ENCODE measurements around the gene SLC41A1. TPM values are rescaled to one million over a fixed set of nuclear protein-coding genes. Genes with fewer than 3 reads are reported as not detected.

SLC41A1 gene
- polyA plus RNA-seq, 1 donor = 8.2 TPM

DNA sequence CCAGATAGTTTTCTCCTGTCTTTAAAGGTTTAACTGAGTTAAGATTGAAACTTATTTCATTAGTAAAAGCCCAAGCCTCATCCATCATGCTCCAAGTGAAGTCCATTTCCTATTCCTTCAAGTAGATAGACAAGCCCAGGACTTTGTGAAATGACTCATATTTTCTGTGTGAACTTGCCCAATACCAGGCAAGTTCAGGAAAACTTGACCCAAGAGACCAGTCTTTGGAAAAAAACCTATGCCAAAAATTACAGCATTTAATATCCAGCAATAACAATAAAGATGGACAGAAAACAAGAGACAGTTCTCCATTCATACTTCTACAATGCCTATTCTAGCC lies 37.3 kb downstream of the SLC41A1 start:
- H3K36me3 ChIP-seq (ENCODE audit: control insufficient read depth, insufficient read depth, low read length) = peaks cover 1% of the 10 kb centered on the region
- peak in 1 of 2 donors; percentile 55 for DNase-seq
- H3K4me1 ChIP-seq (ENCODE audit: control insufficient read depth, insufficient read depth, low read length) = peaks cover 4% of the 10 kb centered on the region
- peak overlapping the region; percentile 91 for H3K27ac ChIP-seq (ENCODE audit: low read length)
- no peaks in the 10 kb centered on the region for H3K9me3 ChIP-seq (ENCODE audit: control insufficient read depth, low read depth, low read length)
- peaks cover 2% of the 10 kb centered on the region for H3K27me3 ChIP-seq (ENCODE audit: control insufficient read depth, insufficient read depth, low read length)
- peak overlapping the region; percentile 72 for H3K4me3 ChIP-seq (ENCODE audit: low read length)

DNA sequence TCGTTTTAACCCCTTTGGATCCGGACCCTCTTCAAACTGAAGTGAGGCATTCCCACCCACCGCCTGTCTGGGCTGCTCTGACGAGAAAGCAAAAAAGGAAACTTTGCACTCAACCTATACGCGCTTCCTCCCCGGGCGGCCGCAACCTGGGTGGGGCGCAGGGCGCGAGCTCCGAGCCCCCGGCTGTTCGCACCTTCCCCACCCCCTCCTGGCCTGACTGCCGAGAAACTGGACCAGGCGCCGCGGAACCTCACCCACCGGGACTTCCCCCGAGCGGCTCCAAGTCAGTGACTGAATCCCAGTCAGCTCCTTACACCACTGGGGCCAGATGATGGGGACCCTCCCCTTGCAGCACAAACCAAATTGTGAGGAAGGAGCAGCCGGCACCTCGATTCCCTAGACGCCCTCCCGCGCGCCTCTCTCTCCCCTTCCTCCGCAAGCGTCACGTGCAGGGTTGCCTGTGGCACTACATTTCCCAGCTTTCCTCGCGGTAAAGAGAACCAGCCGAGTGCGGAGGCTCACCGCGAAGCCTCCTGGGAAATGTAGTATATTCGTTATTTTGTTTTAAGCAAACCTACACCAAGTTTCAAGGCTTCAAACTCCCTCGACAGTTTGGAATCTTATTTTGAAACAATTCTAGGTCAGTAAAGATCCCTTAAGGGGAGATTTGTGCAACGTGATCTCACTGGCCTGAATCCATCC lies 37.8 kb downstream of the SLC41A1 start, which contains the start of gene RAB29:
Gene RAB29 (minus strand): TSS at position 468 of the 702 bp plus-strand sequence. CDS start 526 bp downstream, outside the sequence.
- Histone ChIP-seq H3K36me3 (ENCODE audit: control insufficient read depth, insufficient read depth, low read length) (peaks cover 3% of the 10 kb centered on the region), H3K4me1 (ENCODE audit: control insufficient read depth, insufficient read depth, low read length) (peaks cover 4% of the 10 kb centered on the region), H3K27ac (ENCODE audit: low read length) (peak within 1 kb of the TSS; percentile 91), H3K4me3 (ENCODE audit: low read length) (peak within 1 kb of the TSS; percentile 72), H3K27me3 (ENCODE audit: control insufficient read depth, insufficient read depth, low read length) (peaks cover 2% of the 10 kb centered on the region), H3K9me3 (ENCODE audit: control insufficient read depth, low read depth, low read length) (no peaks in the 10 kb centered on the region)
- 0% methylated on average over 1 of the region's 40 CpGs for WGBS (ENCODE audit: insufficient coverage, low lambda C conversion rate)
- DNase-seq = peak; percentile 77 to 87

DNA sequence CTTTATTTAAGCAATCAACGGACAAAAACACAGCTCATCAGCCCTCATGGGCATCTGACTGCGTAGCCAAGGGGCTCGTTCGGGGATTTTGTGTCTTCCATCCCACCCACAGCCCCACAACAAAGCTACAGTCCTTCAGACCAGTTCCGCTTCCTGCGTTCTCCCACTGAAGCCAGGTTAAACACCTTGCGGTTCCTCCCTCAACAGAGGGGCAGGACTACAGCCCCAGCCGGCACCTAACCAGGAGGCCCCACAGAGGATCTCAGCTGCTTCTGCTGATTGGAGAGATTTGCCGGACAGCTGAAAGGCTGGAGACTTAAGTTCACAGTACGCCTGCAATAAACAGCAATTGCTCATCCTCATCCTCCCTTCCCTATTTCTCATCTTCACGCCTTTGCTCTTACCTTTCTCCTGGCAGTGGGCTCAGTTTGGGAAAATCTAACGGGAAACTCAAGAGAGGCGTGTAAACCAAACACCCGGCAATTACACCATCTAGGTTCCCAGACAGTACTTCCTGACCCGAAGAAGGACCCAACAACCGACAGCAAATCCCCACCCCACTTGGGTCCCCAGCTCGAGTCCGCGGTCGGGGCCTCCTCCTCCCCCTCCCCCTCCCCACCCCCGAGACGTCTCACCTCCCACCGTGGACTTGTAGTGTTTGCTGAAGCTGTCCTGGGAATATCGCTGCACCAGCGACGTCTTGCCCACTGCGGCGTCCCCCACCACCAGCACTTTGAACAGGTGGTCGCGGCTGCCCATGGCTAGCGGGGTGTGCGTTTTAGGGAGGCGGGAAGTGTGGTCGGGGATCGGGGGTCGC lies 38.6 kb downstream of the SLC41A1 start:
- Histone ChIP-seq H3K36me3 (ENCODE audit: control insufficient read depth, insufficient read depth, low read length) (peaks cover 6% of the 10 kb centered on the region), H3K4me1 (ENCODE audit: control insufficient read depth, insufficient read depth, low read length) (peaks cover 4% of the 10 kb centered on the region), H3K4me3 (ENCODE audit: low read length) (peak overlapping the region; percentile 72), H3K27me3 (ENCODE audit: control insufficient read depth, insufficient read depth, low read length) (peaks cover 2% of the 10 kb centered on the region), H3K27ac (ENCODE audit: low read length) (peak overlapping the region; percentile 91), H3K9me3 (ENCODE audit: control insufficient read depth, low read depth, low read length) (no peaks in the 10 kb centered on the region)
- WGBS (ENCODE audit: insufficient coverage, low lambda C conversion rate) = 0% methylated on average over 1 of the region's 36 CpGs
- DNase-seq = peak; percentile 81 to 89

DNA sequence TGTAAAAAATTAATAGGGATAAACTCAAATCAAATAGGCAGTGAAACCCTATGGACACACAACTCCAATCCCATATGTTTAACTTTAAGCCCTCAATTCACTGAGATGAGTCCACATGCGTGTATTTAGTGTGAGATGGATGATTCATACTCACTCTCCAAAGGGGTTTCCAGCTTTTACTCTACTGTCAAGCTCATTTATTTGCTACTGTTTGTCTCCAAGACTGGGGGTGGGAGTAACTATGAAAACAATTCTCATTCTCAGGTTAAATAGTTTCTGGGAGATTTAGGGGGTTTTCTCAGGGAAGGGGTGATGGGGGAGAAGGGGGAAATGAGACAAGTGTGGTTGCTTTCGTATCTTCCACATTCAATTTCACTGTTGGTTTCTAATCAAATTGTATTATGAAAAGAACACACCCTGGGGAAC lies 40.4 kb downstream of the SLC41A1 start:
- Histone ChIP-seq H3K27ac (ENCODE audit: low read length) (no peak overlapping the region), H3K9me3 (ENCODE audit: control insufficient read depth, low read depth, low read length) (no peaks in the 10 kb centered on the region), H3K4me1 (ENCODE audit: control insufficient read depth, insufficient read depth, low read length) (peaks cover 4% of the 10 kb centered on the region), H3K27me3 (ENCODE audit: control insufficient read depth, insufficient read depth, low read length) (peaks cover 2% of the 10 kb centered on the region), H3K4me3 (ENCODE audit: low read length) (no peak overlapping the region), H3K36me3 (ENCODE audit: control insufficient read depth, insufficient read depth, low read length) (peaks cover 6% of the 10 kb centered on the region)
- no CpG with 5 or more reads among the region's 2 CpGs for WGBS (ENCODE audit: insufficient coverage, low lambda C conversion rate)
- DNase-seq = no peak

DNA sequence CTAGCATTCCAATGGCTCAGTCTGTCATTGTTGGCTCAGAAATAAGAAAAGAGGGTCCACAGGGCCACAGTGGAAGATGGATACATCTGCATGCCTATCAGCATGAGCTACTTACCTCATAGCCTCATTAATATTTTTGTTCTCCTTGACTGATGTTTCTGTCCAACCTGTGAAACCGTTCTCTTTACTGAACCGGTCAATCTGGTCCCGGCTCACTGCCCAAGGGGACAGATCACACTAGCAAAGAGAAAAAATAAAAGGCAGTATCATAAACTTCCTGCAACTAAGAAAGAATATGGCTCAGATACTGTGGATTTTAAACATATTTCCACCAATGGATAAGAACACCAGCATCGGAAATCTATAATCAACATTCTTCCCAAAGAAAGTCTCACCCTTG lies 42.4 kb downstream of the SLC41A1 start:
- no peaks in the 10 kb centered on the region for H3K9me3 ChIP-seq (ENCODE audit: control insufficient read depth, low read depth, low read length)
- peaks cover 6% of the 10 kb centered on the region for H3K36me3 ChIP-seq (ENCODE audit: control insufficient read depth, insufficient read depth, low read length)
- peaks cover 2% of the 10 kb centered on the region for H3K27me3 ChIP-seq (ENCODE audit: control insufficient read depth, insufficient read depth, low read length)
- peaks cover 4% of the 10 kb centered on the region for H3K4me1 ChIP-seq (ENCODE audit: control insufficient read depth, insufficient read depth, low read length)
- H3K27ac ChIP-seq (ENCODE audit: low read length) = no peak overlapping the region
- no CpG with 5 or more reads among the region's 4 CpGs for WGBS (ENCODE audit: insufficient coverage, low lambda C conversion rate)
- H3K4me3 ChIP-seq (ENCODE audit: low read length) = no peak overlapping the region
- DNase-seq = no peak

DNA sequence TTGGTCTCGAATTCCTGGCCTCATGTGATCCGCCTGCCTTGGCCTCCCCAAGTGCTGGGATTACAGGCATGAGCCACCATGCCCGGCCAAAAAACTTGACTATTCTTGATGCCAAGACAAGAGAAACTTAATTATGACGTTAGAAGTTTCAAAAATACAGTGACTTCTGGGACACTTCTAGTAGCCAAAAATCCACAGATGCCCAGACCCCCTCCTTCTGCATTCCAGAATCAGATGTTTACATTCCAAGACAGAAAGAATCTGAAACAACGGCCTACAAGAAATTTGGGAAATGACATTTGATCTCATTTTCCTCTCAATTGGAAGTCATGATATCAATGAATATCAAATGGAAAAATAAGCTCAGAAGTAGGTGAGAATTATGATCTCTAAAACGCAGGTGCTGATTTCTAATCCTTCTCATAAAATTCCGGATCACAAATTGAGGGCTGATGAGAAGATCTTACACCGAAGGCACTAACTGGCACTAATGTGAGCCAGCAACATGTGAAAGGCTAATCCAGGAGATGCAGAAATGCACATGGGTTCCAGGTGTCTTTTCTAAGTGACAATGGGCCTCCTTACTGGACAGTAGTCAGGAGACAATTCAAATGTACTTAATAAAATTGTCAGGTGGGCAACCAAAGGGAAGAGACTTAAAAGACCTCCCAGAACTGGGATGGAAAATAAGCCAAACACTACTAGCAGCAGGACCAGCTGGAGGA lies 43.2 kb downstream of the SLC41A1 start:
- WGBS (ENCODE audit: insufficient coverage, low lambda C conversion rate) = 80% methylated on average over 2 of the region's 8 CpGs
- Histone ChIP-seq H3K9me3 (ENCODE audit: control insufficient read depth, low read depth, low read length) (no peaks in the 10 kb centered on the region), H3K36me3 (ENCODE audit: control insufficient read depth, insufficient read depth, low read length) (peaks cover 6% of the 10 kb centered on the region), H3K4me1 (ENCODE audit: control insufficient read depth, insufficient read depth, low read length) (peaks cover 4% of the 10 kb centered on the region), H3K27ac (ENCODE audit: low read length) (no peak overlapping the region), H3K4me3 (ENCODE audit: low read length) (no peak overlapping the region), H3K27me3 (ENCODE audit: control insufficient read depth, insufficient read depth, low read length) (peaks cover 2% of the 10 kb centered on the region)
- no peak for DNase-seq

- H3K4me3 ChIP-seq (ENCODE audit: low read length) = no peak overlapping the region
- DNase-seq = no peak
- no peak overlapping the region for H3K27ac ChIP-seq (ENCODE audit: low read length)
- H3K4me1 ChIP-seq (ENCODE audit: control insufficient read depth, insufficient read depth, low read length) = no peaks in the 10 kb centered on the region
- H3K9me3 ChIP-seq (ENCODE audit: control insufficient read depth, low read depth, low read length) = no peaks in the 10 kb centered on the region
- H3K36me3 ChIP-seq (ENCODE audit: control insufficient read depth, insufficient read depth, low read length) = peaks cover 6% of the 10 kb centered on the region
- H3K27me3 ChIP-seq (ENCODE audit: control insufficient read depth, insufficient read depth, low read length) = no peaks in the 10 kb centered on the region
- WGBS (ENCODE audit: insufficient coverage, low lambda C conversion rate) = 50% methylated on average over 1 of the region's 3 CpGs
These were observed 45.8 kb downstream of the SLC41A1 start for GRCh38 chr1:205767248-205767647.

DNA sequence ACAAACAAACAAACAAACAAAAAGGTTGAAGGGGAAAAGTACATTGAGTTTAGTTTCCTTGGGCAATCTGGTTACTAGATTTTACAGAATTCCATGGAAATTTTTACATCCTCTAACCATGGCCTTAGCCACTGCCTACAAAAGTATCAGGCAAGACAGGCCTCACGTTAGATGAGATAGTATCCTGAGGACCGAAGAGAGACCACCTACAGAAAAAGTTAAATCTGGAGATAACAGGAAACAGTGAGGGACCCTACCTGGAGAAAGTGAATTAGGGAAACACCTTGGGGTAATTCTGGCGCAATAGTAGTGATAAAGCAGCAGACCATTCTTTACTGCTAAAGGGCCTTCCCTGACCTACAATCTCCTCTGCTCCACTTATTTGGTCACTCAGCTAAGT lies 46.4 kb downstream of the SLC41A1 start:
- no peaks in the 10 kb centered on the region for H3K27me3 ChIP-seq (ENCODE audit: control insufficient read depth, insufficient read depth, low read length)
- H3K4me1 ChIP-seq (ENCODE audit: control insufficient read depth, insufficient read depth, low read length) = no peaks in the 10 kb centered on the region
- H3K9me3 ChIP-seq (ENCODE audit: control insufficient read depth, low read depth, low read length) = no peaks in the 10 kb centered on the region
- H3K4me3 ChIP-seq (ENCODE audit: low read length) = no peak overlapping the region
- peaks cover 6% of the 10 kb centered on the region for H3K36me3 ChIP-seq (ENCODE audit: control insufficient read depth, insufficient read depth, low read length)
- H3K27ac ChIP-seq (ENCODE audit: low read length) = no peak overlapping the region
- DNase-seq = no peak
- WGBS (ENCODE audit: insufficient coverage, low lambda C conversion rate) = no CpG with 5 or more reads among the region's 3 CpGs

GRCh38 chr1:205766038-205766437 lies 47.0 kb downstream of the SLC41A1 start:
- Histone ChIP-seq H3K4me1 (ENCODE audit: control insufficient read depth, insufficient read depth, low read length) (no peaks in the 10 kb centered on the region), H3K27ac (ENCODE audit: low read length) (no peak overlapping the region), H3K9me3 (ENCODE audit: control insufficient read depth, low read depth, low read length) (no peaks in the 10 kb centered on the region), H3K36me3 (ENCODE audit: control insufficient read depth, insufficient read depth, low read length) (peaks cover 6% of the 10 kb centered on the region), H3K4me3 (ENCODE audit: low read length) (no peak overlapping the region), H3K27me3 (ENCODE audit: control insufficient read depth, insufficient read depth, low read length) (no peaks in the 10 kb centered on the region)
- WGBS (ENCODE audit: insufficient coverage, low lambda C conversion rate) = no CpG with 5 or more reads among the region's 5 CpGs
- DNase-seq = no peak

GRCh38 chr1:205764578-205764977 lies 48.4 kb downstream of the SLC41A1 start:
- Histone ChIP-seq H3K4me3 (ENCODE audit: low read length) (no peak overlapping the region), H3K9me3 (ENCODE audit: control insufficient read depth, low read depth, low read length) (no peaks in the 10 kb centered on the region), H3K27ac (ENCODE audit: low read length) (no peak overlapping the region), H3K27me3 (ENCODE audit: control insufficient read depth, insufficient read depth, low read length) (no peaks in the 10 kb centered on the region), H3K36me3 (ENCODE audit: control insufficient read depth, insufficient read depth, low read length) (no peaks in the 10 kb centered on the region), H3K4me1 (ENCODE audit: control insufficient read depth, insufficient read depth, low read length) (no peaks in the 10 kb centered on the region)
- no peak for DNase-seq
- WGBS (ENCODE audit: insufficient coverage, low lambda C conversion rate) = no CpG with 5 or more reads among the region's 2 CpGs

Data from large intestine (tissue), 3 donors.